ENCODE data around the gene MINDY4.

Gene MINDY4

DNA sequence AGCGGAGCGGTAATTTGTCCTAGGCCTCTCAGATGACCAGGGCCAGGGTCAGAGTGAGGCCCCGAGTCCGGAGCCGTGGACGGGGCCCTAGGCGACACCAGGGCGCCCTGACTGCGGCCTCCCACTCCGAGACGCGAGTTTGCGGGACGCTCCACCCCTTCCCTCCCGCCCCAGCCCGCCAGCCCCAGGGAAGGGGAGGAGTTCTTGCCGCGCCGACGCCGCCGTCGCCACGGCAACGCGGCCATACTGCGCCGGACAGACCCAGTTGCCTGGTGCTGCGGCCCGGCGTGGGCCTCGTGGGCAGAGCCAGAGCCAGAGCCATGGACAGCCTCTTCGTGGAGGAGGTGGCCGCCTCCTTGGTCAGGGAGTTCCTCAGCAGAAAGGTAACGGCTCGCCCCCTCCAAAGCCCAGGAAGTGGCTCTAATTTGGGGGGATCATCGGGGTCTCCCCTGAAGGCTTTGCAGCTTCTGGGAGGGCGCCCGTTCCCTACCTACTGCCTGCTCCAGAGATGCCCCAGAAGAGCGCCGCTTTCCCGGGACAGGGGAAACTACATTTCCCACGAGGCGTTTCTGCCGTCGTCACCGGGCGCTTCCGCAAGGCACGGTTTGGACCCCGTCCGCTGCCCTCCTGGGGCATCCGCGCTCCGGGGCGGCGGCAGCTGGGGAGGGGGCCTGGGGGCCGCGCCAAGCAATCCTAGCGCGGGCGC lies at the start of gene MINDY4:
Gene MINDY4, plus strand, starts transcription at position 244 of the 706 bp plus-strand sequence. Its CDS starts 77 bp downstream, at position 321.
- FAIRE-seq, result no peak

DNA sequence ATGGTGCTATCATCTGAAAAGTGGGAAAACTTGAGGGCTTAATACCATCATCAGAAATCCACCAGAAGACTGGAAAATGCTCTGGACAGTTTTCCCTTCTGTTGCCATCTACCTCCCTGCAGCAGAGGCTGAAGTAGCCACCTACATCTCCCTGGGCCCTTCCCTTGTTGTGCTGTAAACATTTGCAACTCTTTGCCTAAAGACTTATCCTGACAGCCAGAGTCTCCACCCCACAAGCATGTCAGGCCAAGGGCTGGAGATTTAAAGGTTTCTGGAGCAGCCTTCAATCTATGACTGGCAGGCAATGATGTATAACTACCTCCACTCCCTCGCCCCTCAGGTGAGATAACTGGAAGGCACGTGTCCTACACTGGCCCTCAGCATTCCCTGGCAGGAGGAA lies 49.0 kb upstream of the MINDY4 start:
- no peak for FAIRE-seq

DNA sequence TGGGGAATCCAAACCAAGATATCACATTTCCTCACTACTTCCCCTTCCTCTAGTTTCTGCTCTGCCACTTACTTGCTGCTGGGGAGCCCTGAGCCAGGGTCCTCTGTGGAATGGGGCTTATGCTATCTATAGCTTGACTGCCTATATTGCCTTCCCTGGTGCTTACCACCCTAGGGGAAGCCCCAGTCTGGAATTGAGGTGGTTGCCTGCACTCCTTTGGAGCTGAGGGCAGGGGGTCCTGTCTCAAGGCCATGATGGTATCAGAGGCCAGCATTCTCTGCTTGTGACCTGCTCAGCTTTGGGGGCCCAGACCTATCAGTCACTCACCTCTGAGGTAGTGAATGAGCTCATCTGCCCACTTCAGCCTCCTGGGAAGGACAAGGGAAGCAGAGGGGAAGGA lies 48.5 kb upstream of the MINDY4 start:
- FAIRE-seq, result no peak

GRCh38 chr7:30723776-30724175 lies 47.4 kb upstream of the MINDY4 start:
- no peak for FAIRE-seq

- FAIRE-seq, result no peak
Observed at GRCh38 chr7:30726296-30727006, 44.8 kb upstream of the MINDY4 start.

DNA sequence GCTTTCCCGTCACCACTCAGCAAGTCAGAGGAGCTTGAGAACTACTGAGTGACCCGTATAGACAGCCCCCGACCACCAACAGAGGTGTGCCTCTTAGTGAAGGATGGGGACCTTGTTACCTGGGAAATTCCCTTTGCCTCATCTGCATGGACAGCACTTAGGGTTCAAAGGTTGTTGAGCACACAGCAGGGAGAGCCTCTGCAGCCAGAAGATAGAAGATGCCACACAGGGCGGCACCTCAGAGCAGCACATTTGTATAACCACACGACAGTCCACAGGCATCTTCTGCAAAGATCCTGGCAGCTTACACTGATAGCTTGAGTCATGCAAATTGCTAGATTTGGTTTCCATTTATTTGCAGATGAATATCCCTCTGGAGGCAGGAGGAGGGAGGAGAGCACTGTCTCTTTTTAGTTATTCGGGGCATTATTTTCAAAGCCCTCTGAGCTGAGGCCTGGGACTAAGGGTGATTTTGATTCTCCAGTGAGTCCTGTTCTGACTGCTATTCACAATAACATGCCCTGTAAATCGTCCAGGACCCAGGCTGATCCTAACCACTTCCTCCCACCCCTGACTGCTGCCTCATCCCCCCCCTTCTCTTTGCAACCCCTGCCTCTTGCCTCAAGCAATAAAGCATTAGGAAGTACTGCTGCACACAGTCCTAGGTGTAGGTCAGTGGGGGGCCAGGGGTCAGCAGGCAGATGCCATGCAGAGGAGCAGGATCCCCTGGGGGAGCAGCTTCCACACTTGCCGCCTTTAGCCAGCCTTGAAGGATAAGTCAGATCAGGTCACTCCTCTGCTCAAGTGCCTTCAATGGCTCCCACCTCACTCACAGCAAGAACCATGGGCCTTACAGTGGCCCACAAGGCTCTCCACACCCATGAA lies 43.9 kb upstream of the MINDY4 start:
- FAIRE-seq, result no peak

GRCh38 chr7:30728591-30729100 lies 42.6 kb upstream of the MINDY4 start:
- FAIRE-seq, result no peak

DNA sequence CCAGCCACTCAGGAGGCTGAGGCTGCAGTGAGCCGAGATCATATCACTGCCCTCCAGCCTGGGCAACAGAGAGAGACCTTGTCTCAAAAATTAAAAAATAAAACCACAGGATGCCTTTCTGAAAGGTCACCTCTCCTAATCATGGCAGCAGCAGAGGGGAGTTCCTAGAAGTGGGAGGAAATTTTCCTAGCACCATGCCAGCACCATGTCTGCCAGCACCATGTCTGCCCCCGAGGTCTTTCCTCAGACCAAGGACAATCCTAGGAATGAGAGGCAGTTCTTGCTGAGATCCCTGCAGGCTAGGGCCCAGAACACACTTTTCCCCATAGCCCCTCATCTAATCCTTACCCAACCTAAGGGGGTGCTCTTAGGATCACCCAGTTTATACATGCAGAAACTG lies 41.6 kb upstream of the MINDY4 start:
- FAIRE-seq, result no peak

- FAIRE-seq, result no peak
Observed at GRCh38 chr7:30730097-30730496, 41.1 kb upstream of the MINDY4 start.

DNA sequence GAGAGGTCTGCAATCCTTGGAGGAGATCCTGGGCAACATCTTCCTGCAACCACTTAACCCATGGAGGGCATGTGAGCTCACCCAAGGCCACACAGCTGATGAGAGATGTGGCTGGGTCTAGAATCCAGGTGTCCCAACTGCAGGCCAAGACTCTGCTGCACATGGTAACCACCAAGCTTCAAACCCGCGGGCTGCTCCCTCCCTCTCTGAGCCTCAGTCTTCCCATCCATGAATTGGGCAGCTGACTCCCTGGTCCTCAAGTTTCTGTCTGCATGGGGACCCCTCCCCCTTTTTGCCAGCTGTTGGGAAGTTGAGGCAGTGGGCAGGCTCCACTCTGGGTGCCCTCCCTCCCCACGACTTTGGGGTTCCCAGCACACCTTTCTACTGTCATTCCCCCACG lies 40.2 kb upstream of the MINDY4 start:
- FAIRE-seq, result no peak

GRCh38 chr7:30731581-30731980 lies 39.6 kb upstream of the MINDY4 start:
- no peak for FAIRE-seq

- no peak for FAIRE-seq
Observed at GRCh38 chr7:30732606-30733005, 38.6 kb upstream of the MINDY4 start.

GRCh38 chr7:30733216-30733615 lies 38.0 kb upstream of the MINDY4 start:
- no peak for FAIRE-seq

GRCh38 chr7:30733691-30734090 lies 37.5 kb upstream of the MINDY4 start:
- no peak for FAIRE-seq

DNA sequence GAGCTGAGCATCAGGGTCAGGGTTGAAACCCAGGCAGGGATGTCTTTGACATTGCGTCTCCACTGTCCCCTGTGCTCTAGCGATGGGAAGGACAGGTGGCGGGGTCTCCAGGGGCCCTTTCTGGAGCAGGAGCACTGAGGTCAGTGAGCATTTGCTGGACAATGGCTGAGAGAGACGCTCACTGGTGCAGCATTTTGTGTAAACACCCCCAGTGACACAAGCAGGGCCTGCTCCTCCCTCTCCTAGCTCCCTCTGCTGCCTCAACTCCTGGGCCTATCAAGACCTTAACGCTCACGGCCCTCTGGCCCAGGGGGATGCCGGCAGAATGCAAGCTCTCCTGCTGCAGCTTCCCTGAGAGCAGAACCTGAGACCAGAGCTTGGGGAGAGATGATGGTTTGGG lies 36.7 kb upstream of the MINDY4 start:
- no peak for FAIRE-seq

DNA sequence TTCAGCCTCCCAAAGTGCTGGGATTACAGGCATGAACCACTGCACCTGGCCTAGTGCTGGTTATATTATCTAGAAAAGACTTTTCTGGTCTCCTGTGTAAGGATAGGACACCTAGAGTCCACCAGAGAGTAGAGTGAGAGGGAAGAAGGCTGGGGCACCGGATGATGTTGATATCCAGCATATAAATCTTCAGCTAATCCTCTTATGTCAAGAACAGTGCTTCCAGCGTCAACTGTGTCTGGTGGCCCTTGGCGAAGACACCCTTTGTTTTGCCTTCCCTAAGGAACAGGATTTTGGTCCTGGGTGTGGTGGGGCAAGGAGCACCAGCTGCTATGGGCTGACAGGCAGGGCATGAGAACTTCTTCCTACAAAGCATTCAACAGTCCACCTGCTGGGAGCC lies 35.6 kb upstream of the MINDY4 start:
- FAIRE-seq, result no peak

GRCh38 chr7:30736291-30736690 lies 34.9 kb upstream of the MINDY4 start:
- FAIRE-seq, result no peak

- no peak for FAIRE-seq
Observed at GRCh38 chr7:30738026-30738915, 32.9 kb upstream of the MINDY4 start.

DNA sequence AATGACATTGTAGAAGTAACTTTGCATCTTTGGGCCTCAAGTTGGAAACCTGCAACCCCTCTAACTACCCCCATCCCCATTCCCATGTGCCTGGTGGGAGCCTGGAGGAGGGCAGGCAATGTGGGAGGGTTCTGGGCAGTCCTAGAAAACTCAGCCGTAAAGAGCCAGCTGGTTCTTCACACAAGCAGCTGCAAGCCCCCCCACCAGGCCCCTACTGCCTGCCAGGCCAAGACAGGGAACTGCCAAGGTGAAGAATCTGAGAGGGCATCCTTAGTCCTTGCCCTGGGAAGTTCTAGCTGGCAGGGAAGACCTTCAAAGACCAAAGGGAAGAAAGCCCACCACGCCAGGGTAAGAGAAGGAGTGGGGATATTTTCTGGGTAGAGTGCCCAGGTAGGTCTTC lies 31.5 kb upstream of the MINDY4 start:
- FAIRE-seq, result no peak

DNA sequence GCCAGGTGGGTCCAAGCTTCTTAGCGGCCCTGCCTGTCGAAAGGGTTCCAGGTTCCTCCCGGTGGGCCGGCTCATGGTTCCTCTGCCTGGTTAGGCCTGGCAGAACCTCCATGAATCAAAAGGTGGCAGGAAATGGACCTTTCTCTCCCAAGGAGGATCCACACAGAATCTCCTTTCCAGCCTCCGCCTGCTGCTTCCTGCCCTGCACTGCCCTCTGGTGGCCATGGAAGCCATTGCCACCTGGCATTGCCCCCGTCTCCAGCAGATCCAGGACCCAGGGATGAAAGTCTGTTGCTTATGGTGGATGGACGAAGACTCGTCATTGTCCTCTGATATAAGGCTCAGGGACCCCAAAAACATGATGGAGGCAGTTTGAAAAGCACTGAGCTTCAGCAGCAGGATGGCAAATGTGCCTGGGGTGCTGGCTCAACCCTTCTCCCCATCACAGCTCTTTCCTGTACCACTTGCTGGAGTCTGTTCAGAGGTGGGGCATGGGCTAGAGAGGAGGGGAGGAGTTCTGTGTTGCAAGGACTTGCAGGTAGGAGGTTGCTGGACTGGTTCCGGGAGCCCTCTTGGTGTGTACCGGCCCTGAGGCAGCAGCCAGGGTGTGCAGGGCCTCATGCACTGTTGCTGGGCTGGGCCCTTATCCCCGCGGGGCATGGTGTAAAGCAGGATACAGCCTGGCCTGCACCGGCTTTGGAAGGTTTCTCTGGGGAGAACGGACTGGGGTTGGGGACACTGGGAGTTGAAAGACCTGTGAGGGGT lies 30.6 kb upstream of the MINDY4 start:
- FAIRE-seq, result no peak

- FAIRE-seq, result no peak
Observed at GRCh38 chr7:30741289-30741688, 29.9 kb upstream of the MINDY4 start.

All from A204.1 (cell line).